HL-60 (cell line): ENCODE results near the gene FGF23.

ENCODE experiments used
- GABPA ChIP-seq: IDR thresholded peaks from 2 replicates; pipeline ENCODE4 v1.6.1; 2012; ENCODE audit warnings: low read depth
- SPI1 ChIP-seq: IDR thresholded peaks from 2 replicates; pipeline ENCODE4 v1.6.1; 2012; ENCODE audit warnings: low read depth, mild to moderate bottlenecking, borderline replicate concordance
- TF ChIP-seq, protein P1 (sequence below): IDR thresholded peaks from one replicate; pipeline ENCODE4 v1.5.1; 2011; ENCODE audit warnings: low read length, control low read depth, inconsistent platforms; ENCODE audit not compliant: insufficient read depth
- TF ChIP-seq, protein P2 (sequence below): IDR thresholded peaks from 2 replicates; pipeline ENCODE4 v1.6.1; 2012; ENCODE audit warnings: low read depth; ENCODE audit not compliant: insufficient replicate concordance

GRCh38 chr12:4378772-4379171 lies 740 bp downstream of the FGF23 start:
- TF ChIP-seq, protein P1, sequence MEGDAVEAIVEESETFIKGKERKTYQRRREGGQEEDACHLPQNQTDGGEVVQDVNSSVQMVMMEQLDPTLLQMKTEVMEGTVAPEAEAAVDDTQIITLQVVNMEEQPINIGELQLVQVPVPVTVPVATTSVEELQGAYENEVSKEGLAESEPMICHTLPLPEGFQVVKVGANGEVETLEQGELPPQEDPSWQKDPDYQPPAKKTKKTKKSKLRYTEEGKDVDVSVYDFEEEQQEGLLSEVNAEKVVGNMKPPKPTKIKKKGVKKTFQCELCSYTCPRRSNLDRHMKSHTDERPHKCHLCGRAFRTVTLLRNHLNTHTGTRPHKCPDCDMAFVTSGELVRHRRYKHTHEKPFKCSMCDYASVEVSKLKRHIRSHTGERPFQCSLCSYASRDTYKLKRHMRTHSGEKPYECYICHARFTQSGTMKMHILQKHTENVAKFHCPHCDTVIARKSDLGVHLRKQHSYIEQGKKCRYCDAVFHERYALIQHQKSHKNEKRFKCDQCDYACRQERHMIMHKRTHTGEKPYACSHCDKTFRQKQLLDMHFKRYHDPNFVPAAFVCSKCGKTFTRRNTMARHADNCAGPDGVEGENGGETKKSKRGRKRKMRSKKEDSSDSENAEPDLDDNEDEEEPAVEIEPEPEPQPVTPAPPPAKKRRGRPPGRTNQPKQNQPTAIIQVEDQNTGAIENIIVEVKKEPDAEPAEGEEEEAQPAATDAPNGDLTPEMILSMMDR: no peak
- TF ChIP-seq GABPA (no peak), SPI1 (no peak)
- TF ChIP-seq, protein P2, sequence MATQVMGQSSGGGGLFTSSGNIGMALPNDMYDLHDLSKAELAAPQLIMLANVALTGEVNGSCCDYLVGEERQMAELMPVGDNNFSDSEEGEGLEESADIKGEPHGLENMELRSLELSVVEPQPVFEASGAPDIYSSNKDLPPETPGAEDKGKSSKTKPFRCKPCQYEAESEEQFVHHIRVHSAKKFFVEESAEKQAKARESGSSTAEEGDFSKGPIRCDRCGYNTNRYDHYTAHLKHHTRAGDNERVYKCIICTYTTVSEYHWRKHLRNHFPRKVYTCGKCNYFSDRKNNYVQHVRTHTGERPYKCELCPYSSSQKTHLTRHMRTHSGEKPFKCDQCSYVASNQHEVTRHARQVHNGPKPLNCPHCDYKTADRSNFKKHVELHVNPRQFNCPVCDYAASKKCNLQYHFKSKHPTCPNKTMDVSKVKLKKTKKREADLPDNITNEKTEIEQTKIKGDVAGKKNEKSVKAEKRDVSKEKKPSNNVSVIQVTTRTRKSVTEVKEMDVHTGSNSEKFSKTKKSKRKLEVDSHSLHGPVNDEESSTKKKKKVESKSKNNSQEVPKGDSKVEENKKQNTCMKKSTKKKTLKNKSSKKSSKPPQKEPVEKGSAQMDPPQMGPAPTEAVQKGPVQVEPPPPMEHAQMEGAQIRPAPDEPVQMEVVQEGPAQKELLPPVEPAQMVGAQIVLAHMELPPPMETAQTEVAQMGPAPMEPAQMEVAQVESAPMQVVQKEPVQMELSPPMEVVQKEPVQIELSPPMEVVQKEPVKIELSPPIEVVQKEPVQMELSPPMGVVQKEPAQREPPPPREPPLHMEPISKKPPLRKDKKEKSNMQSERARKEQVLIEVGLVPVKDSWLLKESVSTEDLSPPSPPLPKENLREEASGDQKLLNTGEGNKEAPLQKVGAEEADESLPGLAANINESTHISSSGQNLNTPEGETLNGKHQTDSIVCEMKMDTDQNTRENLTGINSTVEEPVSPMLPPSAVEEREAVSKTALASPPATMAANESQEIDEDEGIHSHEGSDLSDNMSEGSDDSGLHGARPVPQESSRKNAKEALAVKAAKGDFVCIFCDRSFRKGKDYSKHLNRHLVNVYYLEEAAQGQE: no peak
